H1 (cell line): ENCODE results near the gene ITGB2. TPM values are rescaled to one million over a fixed set of nuclear protein-coding genes. Genes with fewer than 3 reads are reported as not detected.

ENCODE experiments used
- CTCF ChIA-PET: fragments of 300-600 bp; sonication (Branson Sonifier 250); formaldehyde crosslinking; loops from one replicate; lab custom pipeline; 2021; ENCODE audit not compliant: partially characterized antibody; lab: Charles Lee
- POLR2A ChIA-PET: fragments of 300-600 bp; sonication (Branson Sonifier 250); formaldehyde crosslinking; loops from one replicate; lab custom pipeline; 2021; ENCODE audit warnings: inconsistent platforms; ENCODE audit not compliant: partially characterized antibody; lab: Charles Lee
- DNase-seq, 2 experiments: peaks; one replicate each; pipeline versions ENCODE4 v3.0.0 to v3.0.0-alpha.2; 2010 to 2022; ENCODE audit warnings: low spot score in 2 of 2, low read depth in 1 of 2, mixed read lengths in 1 of 2
- FAIRE-seq: peaks from 2 replicates; lab custom pipeline; 2011; peaks lifted over from hg19 to GRCh38; lab: Jason Lieb, UNC
- H2AFZ ChIP-seq: 2 replicates; pipeline ENCODE4 v1.8.1; 2012; ENCODE audit warnings: low read length, inconsistent platforms
- H2AK5ac ChIP-seq: 2 replicates; pipeline ENCODE4 v1.6.1; 2013; ENCODE audit warnings: low read depth, low read length
- H2BK120ac ChIP-seq: replicated peaks from 2 replicates; pipeline ENCODE3; 2013; ENCODE audit warnings: low read depth, low read length, inconsistent platforms
- H2BK12ac ChIP-seq: 2 replicates; pipeline ENCODE4 v1.6.1; 2013; ENCODE audit warnings: low read depth, low read length
- H2BK15ac ChIP-seq: 2 replicates; pipeline ENCODE4 v1.6.1; 2013; ENCODE audit warnings: low read length
- H2BK20ac ChIP-seq: 2 replicates; pipeline ENCODE4 v1.6.1; 2013; ENCODE audit warnings: low read length
- H2BK5ac ChIP-seq: 2 replicates; pipeline ENCODE4 v1.6.1; 2013; ENCODE audit warnings: low read depth, low read length
- H3K14ac ChIP-seq: 2 replicates; pipeline ENCODE4 v1.6.1; 2013; ENCODE audit warnings: inconsistent platforms; ENCODE audit not compliant: insufficient read length
- H3K18ac ChIP-seq: 2 replicates; pipeline ENCODE4 v1.6.1; 2013; ENCODE audit warnings: low read length; ENCODE audit errors: extremely low read depth
- H3K23ac ChIP-seq: 2 replicates; pipeline ENCODE4 v1.6.1; 2013; ENCODE audit warnings: inconsistent platforms; ENCODE audit not compliant: insufficient read length
- H3K23me2 ChIP-seq: 2 replicates; pipeline ENCODE4 v1.6.1; 2013; ENCODE audit warnings: low read depth, low read length
- H3K27ac ChIP-seq: 2 replicates; pipeline ENCODE4 v1.6.1; 2011; ENCODE audit warnings: low read depth, low read length, inconsistent platforms
- H3K27me3 ChIP-seq, 4 experiments: replicated peaks in 1 of 4; 1 replicate in 1 of 4; 2 replicates in 3 of 4; pipeline versions ENCODE4 v1.6.1 to v1.8.1; 2011 to 2013; ENCODE audit warnings: low read length in 3 of 4, mild to moderate bottlenecking in 3 of 4, inconsistent platforms in 2 of 4, mixed read lengths in 2 of 4, moderate library complexity in 1 of 4; ENCODE audit not compliant: control insufficient read depth in 3 of 4, insufficient read depth in 3 of 4; ENCODE audit errors: extremely low read depth in 1 of 4
- H3K36me3 ChIP-seq, 4 experiments: 2 replicates each; pipeline versions ENCODE4 v1.6.1 to v1.8.1; 2011 to 2013; ENCODE audit warnings: mild to moderate bottlenecking in 4 of 4, low read length in 3 of 4, moderate library complexity in 2 of 4, control low read depth in 1 of 4, inconsistent platforms in 1 of 4; ENCODE audit not compliant: insufficient read depth in 4 of 4, control insufficient read depth in 2 of 4
- H3K4ac ChIP-seq: replicated peaks from 2 replicates; pipeline ENCODE3; 2013; ENCODE audit warnings: low read length, low read depth, mixed read lengths, inconsistent platforms; ENCODE audit not compliant: insufficient read length
- H3K4me1 ChIP-seq, 4 experiments: replicated peaks in 1 of 4; 1 replicate in 1 of 4; 2 replicates in 3 of 4; pipeline versions ENCODE4 v1.6.1 to v1.8.1; 2011 to 2013; ENCODE audit warnings: low read length in 3 of 4, inconsistent platforms in 2 of 4, mixed read lengths in 1 of 4; ENCODE audit not compliant: insufficient read depth in 4 of 4, control insufficient read depth in 3 of 4
- H3K4me2 ChIP-seq, 2 experiments: 2 replicates each; pipeline versions ENCODE4 v1.6.1 to v1.8.1; 2011 to 2013; ENCODE audit warnings: low read depth in 2 of 2, low read length in 2 of 2, control low read depth in 1 of 2, inconsistent platforms in 1 of 2, mild to moderate bottlenecking in 1 of 2; ENCODE audit not compliant: insufficient read depth in 1 of 2
- H3K4me3 ChIP-seq, 4 experiments: fragments of 200-600, 300-600 bp in 1 of 4; sonication (generic), shearing (Covaris generic), sonication (Bioruptor Twin) in 1 of 4; 2 replicates each; pipeline versions ENCODE4 v1.5.1 to v1.8.1; 2011 to 2016; ENCODE audit warnings: low read length in 4 of 4, low read depth in 3 of 4, control low read depth in 2 of 4, inconsistent platforms in 2 of 4, mild to moderate bottlenecking in 2 of 4, mixed read lengths in 1 of 4, moderate library complexity in 1 of 4; ENCODE audit not compliant: insufficient read depth in 2 of 4; ENCODE audit errors: extremely low read depth in 1 of 4
- H3K56ac ChIP-seq: replicated peaks from 2 replicates; pipeline ENCODE3; 2013; ENCODE audit warnings: low read depth, mild to moderate bottlenecking, mixed read lengths, low read length, inconsistent platforms; ENCODE audit not compliant: insufficient read length
- H3K79me1 ChIP-seq: 2 replicates; pipeline ENCODE4 v1.6.1; 2013; ENCODE audit warnings: low read depth, low read length, control low read depth
- H3K79me2 ChIP-seq, 2 experiments: 2 replicates each; pipeline versions ENCODE4 v1.6.1 to v1.8.1; 2012 to 2013; ENCODE audit warnings: low read length in 2 of 2, mild to moderate bottlenecking in 2 of 2, inconsistent platforms in 1 of 2; ENCODE audit not compliant: insufficient read depth in 2 of 2, control insufficient read depth in 1 of 2
- H3K9ac ChIP-seq, 4 experiments: replicated peaks in 1 of 4; 1 replicate in 1 of 4; 2 replicates in 3 of 4; pipeline versions ENCODE4 v1.6.1 to v1.8.1; 2011 to 2013; ENCODE audit warnings: low read depth in 3 of 4, low read length in 3 of 4, control low read depth in 2 of 4, mild to moderate bottlenecking in 2 of 4, moderate library complexity in 2 of 4, inconsistent platforms in 1 of 4; ENCODE audit errors: extremely low read depth in 1 of 4
- H3K9me3 ChIP-seq, 2 experiments: 2 replicates each; pipeline versions ENCODE4 v1.6.1 to v1.8.1; 2012 to 2013; ENCODE audit warnings: mild to moderate bottlenecking in 2 of 2, moderate library complexity in 2 of 2, control low read depth in 1 of 2, inconsistent platforms in 1 of 2, low read depth in 1 of 2, low read length in 1 of 2, mixed read lengths in 1 of 2; ENCODE audit not compliant: insufficient read depth in 2 of 2
- H4K20me1 ChIP-seq, 2 experiments: replicated peaks in 1 of 2; 2 replicates each; pipeline versions ENCODE3 to v1.8.1; 2011 to 2013; ENCODE audit warnings: inconsistent platforms in 2 of 2, low read length in 2 of 2, mild to moderate bottlenecking in 1 of 2; ENCODE audit not compliant: insufficient read depth in 2 of 2, control insufficient read depth in 1 of 2
- H4K5ac ChIP-seq: 2 replicates; pipeline ENCODE4 v1.6.1; 2013; ENCODE audit warnings: low read length, low read depth, mixed read lengths, inconsistent platforms; ENCODE audit not compliant: insufficient read length
- H4K8ac ChIP-seq: 2 replicates; pipeline ENCODE4 v1.8.0; 2013; ENCODE audit warnings: mild to moderate bottlenecking, moderate library complexity, low read length, inconsistent platforms; ENCODE audit not compliant: insufficient read depth; ENCODE audit errors: extremely low read depth
- H4K91ac ChIP-seq: replicated peaks from 2 replicates; pipeline ENCODE3; 2013; ENCODE audit warnings: low read length, mixed read lengths, inconsistent platforms; ENCODE audit not compliant: insufficient read length
- EZH2 ChIP-seq: fragments of 200-600 bp; sonication (generic); IDR thresholded peaks from 2 replicates; pipeline ENCODE4 v1.7.1; 2012; ENCODE audit warnings: low read depth, mild to moderate bottlenecking, moderate library complexity, low read length, inconsistent platforms; ENCODE audit not compliant: severe bottlenecking
- GABPA ChIP-seq: IDR thresholded peaks from 2 replicates; pipeline ENCODE4 v1.6.1; 2011; ENCODE audit warnings: mild to moderate bottlenecking, low read length, moderate library complexity, borderline replicate concordance; ENCODE audit not compliant: insufficient read depth
- PHF8 ChIP-seq: fragments of 200-600 bp; sonication (generic); conservative IDR thresholded peaks from 2 replicates; pipeline ENCODE4 v1.7.1; 2012; ENCODE audit warnings: low read depth, mild to moderate bottlenecking, inconsistent platforms, low read length, moderate library complexity
- POU5F1 ChIP-seq: IDR thresholded peaks from 2 replicates; pipeline ENCODE4 v1.6.1; 2011; ENCODE audit warnings: low read depth, mild to moderate bottlenecking, low read length, moderate library complexity
- RBBP5 ChIP-seq: IDR thresholded peaks from 2 replicates; pipeline ENCODE4 v1.7.1; 2012; ENCODE audit warnings: low read depth, mild to moderate bottlenecking, inconsistent platforms, low read length, moderate library complexity, borderline replicate concordance
- RNF2 ChIP-seq: fragments of 200-900, 300-1000 bp; sonication (generic); IDR thresholded peaks from 2 replicates; pipeline ENCODE4 v1.7.1; 2016; ENCODE audit warnings: borderline replicate concordance, low read depth, mild to moderate bottlenecking, antibody characterized with exemption, low read length; ENCODE audit not compliant: poor library complexity, severe bottlenecking; ENCODE audit errors: missing control alignments
- SIX5 ChIP-seq: IDR thresholded peaks from 2 replicates; pipeline ENCODE4 v1.6.1; 2011; ENCODE audit warnings: mild to moderate bottlenecking, low read depth, low read length
- SRF ChIP-seq: IDR thresholded peaks from 2 replicates; pipeline ENCODE4 v1.6.1; 2011; ENCODE audit warnings: mild to moderate bottlenecking, low read depth, low read length, moderate library complexity
- SUZ12 ChIP-seq: fragments of 200-600 bp; sonication (generic); IDR thresholded peaks from 2 replicates; pipeline ENCODE4 v1.6.1; 2012; ENCODE audit warnings: mild to moderate bottlenecking, inconsistent platforms, low read length, moderate library complexity, mixed read lengths
- WGBS, 2 experiments: shearing (Covaris generic) in 1 of 2; methylation state at CpG; one replicate each; pipeline versions ENCODE4 v1.1.6 to v1.1.7; 2013 to 2015; ENCODE audit warnings: low lambda C conversion rate in 2 of 2, mixed read lengths in 2 of 2, inconsistent platforms in 1 of 2, low coverage in 1 of 2, missing lambda C conversion rate in 1 of 2; ENCODE audit not compliant: insufficient replicate concordance in 2 of 2, insufficient coverage in 1 of 2, insufficient read length in 1 of 2; ENCODE audit errors: extremely low coverage in 1 of 2, missing lambda C conversion rate in 1 of 2; 5-methylcytosine and 5-hydroxymethylcytosine counted together
- polyA plus RNA-seq, 7 experiments: library from polyadenylated mRNA; depleted of rRNA in 3 of 7; stranded (reverse) in 5 of 7; unstranded in 2 of 7; fragments of >200 nt in 5 of 7; fragments of 200-250 nt in 2 of 7; gene quantifications; 1 replicate in 5 of 7; 2 replicates in 1 of 7; 4 replicates in 1 of 7; pipeline versions ENCODE4 v1.2.1 to v1.2.3, GENCODE V29; 2011 to 2013; ENCODE audit warnings: missing spikeins in 2 of 7, mixed read lengths in 2 of 7
- total RNA-seq: library from RNA; stranded (reverse); fragmentation: NEBNext Ultra II Directional; extraction: Animal tissue kit (Norgen Biotek cat#: 25700); gene quantifications from 2 replicates; pipeline ENCODE4 v1.2.1, GENCODE V29; 2021
- TF ChIP-seq, protein P1 (sequence below): IDR thresholded peaks from 2 replicates; pipeline ENCODE4 v1.6.1; 2012; ENCODE audit warnings: low read length, inconsistent platforms
- TF ChIP-seq, protein P2 (sequence below): IDR thresholded peaks from 2 replicates; pipeline ENCODE4 v1.6.1; 2012; ENCODE audit warnings: inconsistent platforms

The ITGB2 gene
- total and polyA plus RNA-seq, 2 of the 8 experiments (the other 6 are each of a cell fraction or from before 2014, with no cell fraction given) = 0.24 to 0.63 TPM

DNA sequence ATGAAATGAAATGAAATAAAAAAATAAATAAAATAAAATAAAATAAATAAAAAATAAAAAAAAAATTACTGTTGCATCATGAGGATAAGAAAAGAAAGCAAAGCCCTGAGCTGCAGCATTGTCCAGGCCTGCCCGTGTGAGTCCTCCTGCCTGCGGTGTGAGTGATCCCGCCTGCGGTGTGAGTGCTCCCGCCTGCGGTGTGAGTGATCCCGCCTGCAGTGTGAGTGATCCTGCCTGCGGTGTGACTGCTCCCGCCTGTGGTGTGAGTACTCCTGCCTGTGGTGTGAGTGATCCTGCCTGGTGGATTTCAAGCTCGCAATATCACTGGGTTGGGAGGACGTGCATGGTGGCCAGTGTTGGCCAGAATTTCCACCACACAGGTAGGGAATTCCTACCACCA lies 24.8 kb downstream of the ITGB2 start:
- H3K4me2 ChIP-seq = no peak overlapping the region
- POLR2A ChIA-PET = interaction anchor here (1.1 to 1.7 kb wide), 2 partner anchors 21 to 94 kb away, joined by 3 to 5 read pairs; partner anchors contain the start of gene UBE2G2
- H2AK5ac ChIP-seq = no peak overlapping the region
- H3K4me3 ChIP-seq = no peak overlapping the region
- no peaks in the 10 kb centered on the region for H3K23me2 ChIP-seq
- H3K79me1 ChIP-seq = no peaks in the 10 kb centered on the region
- no peak overlapping the region for H4K91ac ChIP-seq
- H3K9ac ChIP-seq = no peak overlapping the region
- no peak overlapping the region for H3K56ac ChIP-seq
- H3K4ac ChIP-seq = no peak overlapping the region
- no peaks in the 10 kb centered on the region for H3K79me2 ChIP-seq
- H3K27me3 ChIP-seq = no peaks in the 10 kb centered on the region; a peak in 1 of 7 replicates
- H2AFZ ChIP-seq = no peak overlapping the region
- H2BK15ac ChIP-seq = no peak overlapping the region
- no peak overlapping the region for H3K23ac ChIP-seq
- no peak overlapping the region for H2BK20ac ChIP-seq
- DNase-seq (no peak), FAIRE-seq (no peak)
- no peaks in the 10 kb centered on the region for H3K9me3 ChIP-seq
- no peak overlapping the region for H3K18ac ChIP-seq
- 89% methylated on average over 11 of the region's 11 CpGs; no CpG with 5 or more reads in 1 of the 2 experiments for WGBS, 2 experiments
- no peak overlapping the region; the same call in 1 of the 2 replicates for H4K8ac ChIP-seq
- H3K36me3 ChIP-seq = no peaks in the 10 kb centered on the region
- no peak overlapping the region for H3K14ac ChIP-seq
- no peak overlapping the region for H2BK120ac ChIP-seq
- H4K20me1 ChIP-seq = peaks cover 0 to 2% of the 10 kb centered on the region in 2 experiments
- CTCF ChIA-PET = interaction anchor here (0.7 to 1.9 kb wide), 7 partner anchors 15 to 1217 kb away, joined by 3 to 7 read pairs (median 3); no protein-coding TSS in a partner anchor
- H3K4me1 ChIP-seq = peaks cover 0 to 4% (median 2%) of the 10 kb centered on the region in 4 experiments; a peak in 2 of 7 replicates
- no peak overlapping the region for H4K5ac ChIP-seq
- H3K27ac ChIP-seq = no peak overlapping the region
- 0 out of 2 replicates have a peak overlapping the region, but pooled peaks have one; percentile 50 for H2BK12ac ChIP-seq
- H2BK5ac ChIP-seq = no peak overlapping the region
- no peak for TF ChIP-seq POU5F1
- TF ChIP-seq SIX5 = no peak
- no peak for TF ChIP-seq SUZ12
- TF ChIP-seq EZH2 = no peak
- no peak for TF ChIP-seq RNF2
- TF ChIP-seq RBBP5 = no peak
- TF ChIP-seq PHF8 = no peak
- TF ChIP-seq, protein P1, sequence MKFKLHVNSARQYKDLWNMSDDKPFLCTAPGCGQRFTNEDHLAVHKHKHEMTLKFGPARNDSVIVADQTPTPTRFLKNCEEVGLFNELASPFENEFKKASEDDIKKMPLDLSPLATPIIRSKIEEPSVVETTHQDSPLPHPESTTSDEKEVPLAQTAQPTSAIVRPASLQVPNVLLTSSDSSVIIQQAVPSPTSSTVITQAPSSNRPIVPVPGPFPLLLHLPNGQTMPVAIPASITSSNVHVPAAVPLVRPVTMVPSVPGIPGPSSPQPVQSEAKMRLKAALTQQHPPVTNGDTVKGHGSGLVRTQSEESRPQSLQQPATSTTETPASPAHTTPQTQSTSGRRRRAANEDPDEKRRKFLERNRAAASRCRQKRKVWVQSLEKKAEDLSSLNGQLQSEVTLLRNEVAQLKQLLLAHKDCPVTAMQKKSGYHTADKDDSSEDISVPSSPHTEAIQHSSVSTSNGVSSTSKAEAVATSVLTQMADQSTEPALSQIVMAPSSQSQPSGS = no peak
- TF ChIP-seq, protein P2, sequence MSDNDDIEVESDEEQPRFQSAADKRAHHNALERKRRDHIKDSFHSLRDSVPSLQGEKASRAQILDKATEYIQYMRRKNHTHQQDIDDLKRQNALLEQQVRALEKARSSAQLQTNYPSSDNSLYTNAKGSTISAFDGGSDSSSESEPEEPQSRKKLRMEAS = no peak
- no peak for TF ChIP-seq GABPA
- TF ChIP-seq SRF = no peak
